Hepatocyte (in vitro differentiated cells): ENCODE results near the gene PIGQ. TPM values are rescaled to one million over a fixed set of nuclear protein-coding genes. Genes with fewer than 3 reads are reported as not detected.

ENCODE experiments used
- DNase-seq: peaks from one replicate; pipeline ENCODE4 v3.0.0-alpha.2; 2016; ENCODE audit warnings: low spot score
- H2AFZ ChIP-seq: fragments of 200-600 bp; sonication (generic); 2 replicates; pipeline ENCODE4 v1.6.0; 2016; ENCODE audit warnings: antibody characterized with exemption, mild to moderate bottlenecking
- H3K27ac ChIP-seq: fragments of 200-600 bp; sonication (generic); 2 replicates; pipeline ENCODE4 v1.5.1; 2016; ENCODE audit warnings: mild to moderate bottlenecking
- H3K27me3 ChIP-seq: fragments of 200-600 bp; sonication (generic); 2 replicates; pipeline ENCODE4 v1.6.1; 2016
- H3K36me3 ChIP-seq: fragments of 200-600 bp; sonication (generic); replicated peaks from 2 replicates; pipeline ENCODE4 v1.5.1; 2016; ENCODE audit warnings: low read depth; ENCODE audit not compliant: insufficient read depth
- H3K4me1 ChIP-seq: fragments of 200-600 bp; sonication (generic); 2 replicates; pipeline ENCODE4 v1.5.1; 2016; ENCODE audit warnings: mild to moderate bottlenecking, moderate library complexity; ENCODE audit not compliant: insufficient read depth
- H3K4me2 ChIP-seq: fragments of 200-600 bp; sonication (generic); 2 replicates; pipeline ENCODE4 v1.6.0; 2016
- H3K4me3 ChIP-seq: fragments of 200-600 bp; sonication (generic); 2 replicates; pipeline ENCODE4 v1.5.1; 2016; ENCODE audit warnings: mild to moderate bottlenecking
- H3K79me2 ChIP-seq: fragments of 200-600 bp; sonication (generic); 2 replicates; pipeline ENCODE4 v1.6.0; 2017; ENCODE audit warnings: mild to moderate bottlenecking
- H3K9me2 ChIP-seq: fragments of 200-600 bp; sonication (generic); replicated peaks from 2 replicates; pipeline ENCODE4 v1.6.0; 2017; ENCODE audit warnings: mild to moderate bottlenecking; ENCODE audit not compliant: insufficient read depth
- H3K9me3 ChIP-seq: fragments of 200-600 bp; sonication (generic); 2 replicates; pipeline ENCODE4 v1.5.1; 2016; ENCODE audit warnings: low read depth, mild to moderate bottlenecking
- H4K20me1 ChIP-seq: fragments of 200-600 bp; sonication (generic); 2 replicates; pipeline ENCODE4 v1.6.0; 2016; ENCODE audit warnings: mild to moderate bottlenecking; ENCODE audit not compliant: insufficient read depth, poor library complexity, severe bottlenecking
- CTCF ChIP-seq: fragments of 200-600 bp; sonication (generic); IDR thresholded peaks from 2 replicates; pipeline ENCODE4 v1.5.1; 2016; ENCODE audit warnings: antibody characterized with exemption, mild to moderate bottlenecking; ENCODE audit not compliant: poor library complexity
- EZH2 ChIP-seq: fragments of 200-600 bp; sonication (generic); IDR thresholded peaks from 2 replicates; pipeline ENCODE4 v1.6.1; 2016; ENCODE audit warnings: antibody characterized with exemption, mild to moderate bottlenecking, borderline replicate concordance
- EZH2phosphoT487 ChIP-seq: fragments of 200-600 bp; sonication (generic); IDR thresholded peaks from one replicate; pipeline ENCODE4 v1.6.1; 2018; ENCODE audit warnings: antibody characterized with exemption, mild to moderate bottlenecking, low read depth, moderate library complexity; ENCODE audit not compliant: unreplicated experiment, severe bottlenecking
- WGBS: methylation state at CpG from one replicate; pipeline ENCODE4 v1.1.6; 2016; ENCODE audit warnings: low lambda C conversion rate; ENCODE audit errors: missing lambda C conversion rate; 5-methylcytosine and 5-hydroxymethylcytosine counted together
- polyA plus RNA-seq: library from polyadenylated mRNA; unstranded; fragments of >200 nt; fragmentation: Nextera tagmentation; extraction: Ambion mirVana; gene quantifications from 2 replicates; pipeline ENCODE4 v1.2.1, GENCODE V29; 2016
- total RNA-seq: library from RNA; depleted of rRNA; stranded (reverse); fragments of >200 nt; gene quantifications from 2 replicates; pipeline ENCODE4 v1.2.3, GENCODE V29; 2014

The PIGQ gene
- total and polyA plus RNA-seq, 2 experiments from 2014 or later: 30.0 to 58.6 TPM

GRCh38 chr16:629185-629832 lies 59.5 kb downstream of the PIGQ start:
- TF ChIP-seq EZH2phosphoT487 (no peak), CTCF (no peak), EZH2 (no peak)
- Histone ChIP-seq H3K79me2 (no peaks in the 10 kb centered on the region), H4K20me1 (peaks cover 2% of the 10 kb centered on the region), H3K4me1 (peaks cover 16% of the 10 kb centered on the region), H3K4me3 (no peak overlapping the region), H3K9me3 (no peaks in the 10 kb centered on the region), H3K9me2 (no peaks in the 10 kb centered on the region), H2AFZ (no peak overlapping the region), H3K27me3 (no peaks in the 10 kb centered on the region), H3K27ac (no peak overlapping the region), H3K4me2 (no peak overlapping the region), H3K36me3 (no peaks in the 10 kb centered on the region)
- 67% methylated on average over 27 of the region's 29 CpGs for WGBS
- no peak for DNase-seq

GRCh38 chr16:629833-630248 lies 60.1 kb downstream of the PIGQ start:
- H4K20me1 ChIP-seq: no peaks in the 10 kb centered on the region
- H3K4me1 ChIP-seq: peaks cover 16% of the 10 kb centered on the region
- peaks cover 1% of the 10 kb centered on the region for H3K79me2 ChIP-seq
- no peak for DNase-seq
- no peak overlapping the region for H3K4me2 ChIP-seq
- TF ChIP-seq EZH2: no peak
- no peak for TF ChIP-seq CTCF
- no peak for TF ChIP-seq EZH2phosphoT487
- H3K27me3 ChIP-seq: no peaks in the 10 kb centered on the region
- H3K9me2 ChIP-seq: no peaks in the 10 kb centered on the region
- H3K27ac ChIP-seq: no peak overlapping the region
- no peak overlapping the region for H2AFZ ChIP-seq
- no peak overlapping the region for H3K4me3 ChIP-seq
- no peaks in the 10 kb centered on the region for H3K9me3 ChIP-seq
- no peaks in the 10 kb centered on the region for H3K36me3 ChIP-seq
- 43% methylated on average over 9 of the region's 11 CpGs for WGBS

- Histone ChIP-seq H3K27me3 (no peaks in the 10 kb centered on the region), H3K27ac (no peak overlapping the region), H3K9me2 (no peaks in the 10 kb centered on the region), H3K36me3 (no peaks in the 10 kb centered on the region), H4K20me1 (no peaks in the 10 kb centered on the region), H3K4me2 (peak overlapping the region; percentile 73), H2AFZ (no peak overlapping the region), H3K4me1 (peaks cover 21% of the 10 kb centered on the region), H3K4me3 (no peak overlapping the region), H3K9me3 (no peaks in the 10 kb centered on the region), H3K79me2 (peaks cover 6% of the 10 kb centered on the region)
- 45% methylated on average over 27 of the region's 29 CpGs for WGBS
- no peak for DNase-seq
- TF ChIP-seq EZH2phosphoT487: no peak
- no peak for TF ChIP-seq EZH2
- no peak for TF ChIP-seq CTCF
Measured at GRCh38 chr16:630249-630814, 60.6 kb downstream of the PIGQ start.
